Loucy (cell line): ENCODE measurements around the gene CALML3.

Source experiments
- H2AFZ ChIP-seq: fragments of 200-600 bp; sonication (generic); 2 replicates; pipeline ENCODE4 v1.6.0; 2016; ENCODE audit warnings: antibody characterized with exemption, mild to moderate bottlenecking, low read length, moderate library complexity
- H3F3A ChIP-seq: fragments of 200-600 bp; 2 replicates; pipeline ENCODE4 v1.6.0; 2016; ENCODE audit warnings: antibody characterized with exemption, low read depth, mild to moderate bottlenecking
- H3K27me3 ChIP-seq: fragments of 200-600 bp; sonication (generic); 2 replicates; pipeline ENCODE4 v1.6.1; 2014; ENCODE audit warnings: low read length, mild to moderate bottlenecking; ENCODE audit not compliant: insufficient read depth, poor library complexity, severe bottlenecking
- H3K36me3 ChIP-seq: fragments of 200-600 bp; sonication (generic); 2 replicates; pipeline ENCODE4 v1.6.1; 2016; ENCODE audit warnings: low read length; ENCODE audit not compliant: insufficient read depth
- H3K4me1 ChIP-seq: fragments of 200-600 bp; sonication (generic); 2 replicates; pipeline ENCODE4 v1.5.1; 2014; ENCODE audit warnings: low read length, mild to moderate bottlenecking; ENCODE audit not compliant: insufficient read depth, poor library complexity, severe bottlenecking
- H3K4me2 ChIP-seq: fragments of 200-600 bp; sonication (generic); 2 replicates; pipeline ENCODE4 v1.6.0; 2014; ENCODE audit warnings: antibody characterized with exemption, low read length, low read depth, mild to moderate bottlenecking; ENCODE audit not compliant: poor library complexity, severe bottlenecking
- H3K4me3 ChIP-seq: fragments of 200-600 bp; sonication (generic); 2 replicates; pipeline ENCODE4 v1.5.1; 2014; ENCODE audit warnings: low read length, mild to moderate bottlenecking, mixed read lengths; ENCODE audit not compliant: poor library complexity, severe bottlenecking
- H3K79me2 ChIP-seq: fragments of 200-600 bp; sonication (generic); 2 replicates; pipeline ENCODE4 v1.6.1; 2014; ENCODE audit warnings: low read length; ENCODE audit not compliant: insufficient read depth
- H3K9ac ChIP-seq: fragments of 200-600 bp; sonication (generic); 2 replicates; pipeline ENCODE4 v1.6.0; 2014; ENCODE audit warnings: mild to moderate bottlenecking, low read depth, low read length, moderate library complexity; ENCODE audit not compliant: poor library complexity, severe bottlenecking
- H3K9me2 ChIP-seq: fragments of 200-600 bp; sonication (generic); replicated peaks from 2 replicates; pipeline ENCODE4 v1.6.1; 2016; ENCODE audit warnings: low read depth, low read length, mixed read lengths
- H3K9me3 ChIP-seq: fragments of 200-600 bp; sonication (generic); 2 replicates; pipeline ENCODE4 v1.6.1; 2014; ENCODE audit warnings: mild to moderate bottlenecking, antibody characterized with exemption, low read length, low read depth; ENCODE audit not compliant: insufficient read depth
- H4K20me1 ChIP-seq: fragments of 200-600 bp; sonication (generic); 2 replicates; pipeline ENCODE4 v1.6.0; 2014; ENCODE audit warnings: antibody characterized with exemption, low read length, mild to moderate bottlenecking; ENCODE audit not compliant: insufficient read depth, poor library complexity, severe bottlenecking
- CTCF ChIP-seq: fragments of 200-600 bp; sonication (generic); conservative IDR thresholded peaks from 2 replicates; pipeline ENCODE4 v1.5.1; 2014; ENCODE audit warnings: mild to moderate bottlenecking, antibody characterized with exemption, low read length
- EZH2phosphoT487 ChIP-seq: fragments of 200-600 bp; IDR thresholded peaks from 2 replicates; pipeline ENCODE4 v1.6.1; 2018; ENCODE audit warnings: antibody characterized with exemption, mild to moderate bottlenecking, moderate library complexity, borderline replicate concordance

CALML3 gene

GRCh38 chr10:5499493-5500140 is 25.1 kb upstream of the CALML3 start, which contains the start of gene CALML5:
Gene CALML5, minus strand, starts transcription at chr10:5499570. Its CDS starts 132 bp downstream, at chr10:5499438.
- no peaks in the 10 kb centered on the region for H3K36me3 ChIP-seq
- no peaks in the 10 kb centered on the region for H3K79me2 ChIP-seq
- no peaks in the 10 kb centered on the region for H3K9me3 ChIP-seq
- H3K9me2 ChIP-seq: no peaks in the 10 kb centered on the region
- H3F3A ChIP-seq: no peaks in the 10 kb centered on the region
- H3K4me3 ChIP-seq: no peak within 1 kb of the TSS
- no peak within 1 kb of the TSS for H3K4me2 ChIP-seq
- no peak within 1 kb of the TSS for H2AFZ ChIP-seq
- TF ChIP-seq EZH2phosphoT487 (no peak), CTCF (no peak)
- H3K4me1 ChIP-seq: no peaks in the 10 kb centered on the region
- H3K9ac ChIP-seq: no peak within 1 kb of the TSS
- no peaks in the 10 kb centered on the region for H4K20me1 ChIP-seq
- H3K27me3 ChIP-seq: no peaks in the 10 kb centered on the region

GRCh38 chr10:5500162-5500670 is 24.5 kb upstream of the CALML3 start:
- no peaks in the 10 kb centered on the region for H3K4me1 ChIP-seq
- H3K36me3 ChIP-seq: no peaks in the 10 kb centered on the region
- H3K9me3 ChIP-seq: no peaks in the 10 kb centered on the region
- no peak overlapping the region for H3K4me3 ChIP-seq
- H2AFZ ChIP-seq: no peak overlapping the region
- H3K9me2 ChIP-seq: no peaks in the 10 kb centered on the region
- H3K9ac ChIP-seq: no peak overlapping the region
- no peaks in the 10 kb centered on the region for H3K27me3 ChIP-seq
- no peaks in the 10 kb centered on the region for H3K79me2 ChIP-seq
- no peak for TF ChIP-seq EZH2phosphoT487
- TF ChIP-seq CTCF: no peak
- H4K20me1 ChIP-seq: no peaks in the 10 kb centered on the region
- no peaks in the 10 kb centered on the region for H3F3A ChIP-seq
- H3K4me2 ChIP-seq: no peak overlapping the region

GRCh38 chr10:5500910-5501309 is 23.9 kb upstream of the CALML3 start:
- TF ChIP-seq EZH2phosphoT487: no peak
- no peak for TF ChIP-seq CTCF
- Histone ChIP-seq H3K9ac (no peak overlapping the region), H3K27me3 (no peaks in the 10 kb centered on the region), H3K9me3 (no peaks in the 10 kb centered on the region), H3F3A (no peaks in the 10 kb centered on the region), H3K79me2 (no peaks in the 10 kb centered on the region), H3K9me2 (no peaks in the 10 kb centered on the region), H3K36me3 (no peaks in the 10 kb centered on the region), H3K4me1 (no peaks in the 10 kb centered on the region), H3K4me2 (no peak overlapping the region), H3K4me3 (no peak overlapping the region), H4K20me1 (no peaks in the 10 kb centered on the region), H2AFZ (no peak overlapping the region)
